Stomach (tissue), 4 donors: ENCODE measurements around the gene PIEZO2.

Source experiments
- CTCF ChIP-seq, 7 experiments: fragments of 450-650 bp in 4 of 7; fragments of 200-600 bp in 3 of 7; sonication (generic) in 3 of 7; IDR thresholded peaks; one replicate each; pipeline ENCODE4 v1.5.1; 2016 to 2019; ENCODE audit warnings: antibody characterized with exemption in 7 of 7, control low read depth in 2 of 7, mild to moderate bottlenecking in 1 of 7
- EP300 ChIP-seq: sonication (generic); formaldehyde crosslinking; IDR thresholded peaks from one replicate; pipeline ENCODE4 v1.6.1; 2017; ENCODE audit warnings: antibody characterized with exemption
- POLR2A ChIP-seq, 4 donors: fragments of 450-650 bp; IDR thresholded peaks; one replicate each; pipeline ENCODE4 v1.6.1; 2016; ENCODE audit warnings: antibody characterized with exemption in 4 of 4, control low read depth in 2 of 4, mild to moderate bottlenecking in 1 of 4, moderate library complexity in 1 of 4
- POLR2AphosphoS5 ChIP-seq, 3 donors: sonication (generic); formaldehyde crosslinking; IDR thresholded peaks; one replicate each; pipeline ENCODE4 v1.6.1; 2016; ENCODE audit warnings: antibody characterized with exemption in 3 of 3

GRCh38 chr18:11055721-11056120 lies 93.6 kb downstream of the PIEZO2 start:
- TF ChIP-seq POLR2A (IDR thresholded peaks at IDR 0.05) = no peak
- no peak for TF ChIP-seq POLR2AphosphoS5 (IDR thresholded peaks at IDR 0.05)
- no peak for TF ChIP-seq CTCF (IDR thresholded peaks at IDR 0.05)
- no peak for TF ChIP-seq EP300
